SK-N-SH treated with all-trans-retinoic acid at 6 μM for 48 hours (cell line): Measurements from ENCODE around the gene ALDH3A1.

Source experiments
- ATAC-seq: fragments of 200-7000 bp; cut with Tn5 transposase; 3 replicates; pipeline ENCODE4 v1.9.1; 2020; ENCODE audit warnings: mild to moderate bottlenecking, moderate library complexity
- ARNTL ChIP-seq: fragments of 450-650 bp; formaldehyde crosslinking; IDR thresholded peaks from 2 replicates; pipeline ENCODE4 v1.5.0; 2020; ENCODE audit warnings: low read depth, mild to moderate bottlenecking, moderate library complexity, borderline replicate concordance
- CSDC2 ChIP-seq: fragments of 250-450 bp; sonication (Bioruptor Pico); IDR thresholded peaks from 2 replicates; pipeline ENCODE4 v1.5.0; 2020; ENCODE audit warnings: mild to moderate bottlenecking, moderate library complexity
- CSRNP3 ChIP-seq: fragments of 250-450 bp; sonication (Bioruptor Pico); IDR thresholded peaks from 2 replicates; pipeline ENCODE4 v1.5.1; 2021; ENCODE audit warnings: mild to moderate bottlenecking, moderate library complexity
- ESRRG ChIP-seq: fragments of 250-450 bp; sonication (Bioruptor Pico); IDR thresholded peaks from 2 replicates; pipeline ENCODE4 v1.6.1; 2021; ENCODE audit warnings: mild to moderate bottlenecking
- GLIS3 ChIP-seq: fragments of 250-450 bp; sonication (Bioruptor Pico); IDR thresholded peaks from 2 replicates; pipeline ENCODE4 v1.5.0; 2020; ENCODE audit warnings: mild to moderate bottlenecking, moderate library complexity
- ISL1 ChIP-seq: fragments of 250-450 bp; sonication (Bioruptor Pico); IDR thresholded peaks from 2 replicates; pipeline ENCODE4 v2.1.2; 2022; ENCODE audit warnings: mild to moderate bottlenecking, moderate library complexity
- OSR1 ChIP-seq: fragments of 250-450 bp; sonication (Bioruptor Pico); IDR thresholded peaks from 2 replicates; pipeline ENCODE4 v1.8.0; 2022; ENCODE audit warnings: moderate library complexity, mild to moderate bottlenecking, inconsistent platforms
- PATZ1 ChIP-seq: fragments of 250-450 bp; sonication (Bioruptor Pico); IDR thresholded peaks from 2 replicates; pipeline ENCODE4 v1.8.0; 2020; ENCODE audit warnings: mild to moderate bottlenecking, moderate library complexity, borderline replicate concordance
- RARB ChIP-seq: fragments of 250-450 bp; sonication (Bioruptor Pico); IDR thresholded peaks from 2 replicates; pipeline ENCODE4 v1.8.0; 2021; ENCODE audit warnings: mild to moderate bottlenecking, moderate library complexity
- SNAI2 ChIP-seq: fragments of 250-450 bp; sonication (Bioruptor Pico); IDR thresholded peaks from 2 replicates; pipeline ENCODE4 v1.5.0; 2020; ENCODE audit warnings: mild to moderate bottlenecking, moderate library complexity
- TCF4 ChIP-seq: fragments of 250-450 bp; sonication (Bioruptor Pico); IDR thresholded peaks from 2 replicates; pipeline ENCODE4 v1.8.0; 2021; ENCODE audit warnings: mild to moderate bottlenecking, moderate library complexity, borderline replicate concordance
- TOX ChIP-seq: fragments of 250-450 bp; sonication (Bioruptor Pico); IDR thresholded peaks from 2 replicates; pipeline ENCODE4 v1.8.0; 2021; ENCODE audit warnings: mild to moderate bottlenecking, moderate library complexity, borderline replicate concordance
- TSHZ2 ChIP-seq: fragments of 250-450 bp; sonication (Bioruptor Pico); IDR thresholded peaks from 2 replicates; pipeline ENCODE4 v1.5.0; 2020; ENCODE audit warnings: mild to moderate bottlenecking, moderate library complexity
- ZC3H10 ChIP-seq: fragments of 250-450 bp; sonication (Bioruptor Pico); IDR thresholded peaks from 2 replicates; pipeline ENCODE4 v1.5.1; 2021; ENCODE audit warnings: mild to moderate bottlenecking, moderate library complexity
- ZFP3 ChIP-seq: fragments of 250-450 bp; sonication (Bioruptor Pico); IDR thresholded peaks from 2 replicates; pipeline ENCODE4 v1.5.0; 2020; ENCODE audit warnings: mild to moderate bottlenecking, moderate library complexity
- ZFP30 ChIP-seq: fragments of 450-650 bp; formaldehyde crosslinking; IDR thresholded peaks from 2 replicates; pipeline ENCODE4 v1.5.0; 2022; ENCODE audit warnings: mild to moderate bottlenecking, moderate library complexity
- ZNF565 ChIP-seq: fragments of 450-650 bp; formaldehyde crosslinking; conservative IDR thresholded peaks from 2 replicates; pipeline ENCODE4 v1.5.0; 2020; ENCODE audit warnings: low read depth, mild to moderate bottlenecking, moderate library complexity
- ZNF70 ChIP-seq: fragments of 450-650 bp; formaldehyde crosslinking; IDR thresholded peaks from 2 replicates; pipeline ENCODE4 v1.5.0; 2020; ENCODE audit warnings: mild to moderate bottlenecking, moderate library complexity
- ZNF8 ChIP-seq: fragments of 450-650 bp; formaldehyde crosslinking; IDR thresholded peaks from 2 replicates; pipeline ENCODE4 v1.5.0; 2020; ENCODE audit warnings: mild to moderate bottlenecking, moderate library complexity
- TF ChIP-seq, protein P1 (sequence below): fragments of 250-450 bp; sonication (Bioruptor Pico); IDR thresholded peaks from 2 replicates; pipeline ENCODE4 v1.5.1; 2020; ENCODE audit warnings: low read depth, mild to moderate bottlenecking, moderate library complexity

Gene ALDH3A1

DNA sequence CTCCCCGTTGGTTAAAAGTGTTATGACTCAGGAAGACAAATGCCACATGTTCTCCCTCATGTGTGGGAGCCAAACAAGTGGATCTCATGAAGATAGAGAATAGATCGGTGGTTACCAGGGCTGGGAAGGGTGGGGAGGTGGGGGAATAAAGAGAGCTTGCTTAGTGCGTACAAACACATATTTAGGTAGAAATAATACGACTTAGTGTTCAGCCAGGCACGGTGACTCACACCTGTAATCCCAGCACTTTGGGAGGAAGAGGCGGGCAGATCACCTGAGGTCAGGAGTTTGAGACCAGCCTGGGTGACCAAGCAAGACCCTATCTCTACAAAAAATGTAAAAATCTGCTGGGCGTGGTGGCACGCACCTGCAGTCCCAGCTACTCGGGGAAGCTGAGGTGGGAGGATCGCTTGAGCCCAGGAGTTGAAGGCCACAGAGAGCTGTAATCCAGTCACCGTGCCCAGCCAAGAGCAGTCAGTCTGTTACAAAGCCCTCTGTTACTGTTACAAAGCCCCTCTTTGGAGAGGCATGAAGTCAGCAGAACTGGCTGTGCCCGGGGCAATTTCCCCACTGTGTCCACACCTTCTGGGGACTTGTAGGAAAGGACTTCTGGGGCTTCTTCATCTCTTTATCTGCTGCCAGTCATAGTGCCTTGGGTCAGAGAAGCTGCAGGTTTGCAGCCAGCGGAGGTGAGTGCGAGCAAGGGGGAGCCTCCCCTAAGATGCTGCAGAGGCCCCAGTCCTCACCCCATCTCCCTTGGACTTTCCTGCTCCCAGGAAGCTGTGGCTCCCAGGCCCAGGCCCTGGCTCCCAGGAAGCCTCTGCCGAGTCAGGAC is 4.3 kb upstream of the ALDH3A1 start:
- no peak; the same call in 2 of the 3 replicates for ATAC-seq
- TF ChIP-seq TOX = no peak
- TF ChIP-seq CSRNP3 (CRISPR knock-in tag) = no peak
- TF ChIP-seq ZFP3 (CRISPR knock-in tag) = no peak
- no peak for TF ChIP-seq SNAI2 (CRISPR knock-in tag)
- TF ChIP-seq, protein P1, sequence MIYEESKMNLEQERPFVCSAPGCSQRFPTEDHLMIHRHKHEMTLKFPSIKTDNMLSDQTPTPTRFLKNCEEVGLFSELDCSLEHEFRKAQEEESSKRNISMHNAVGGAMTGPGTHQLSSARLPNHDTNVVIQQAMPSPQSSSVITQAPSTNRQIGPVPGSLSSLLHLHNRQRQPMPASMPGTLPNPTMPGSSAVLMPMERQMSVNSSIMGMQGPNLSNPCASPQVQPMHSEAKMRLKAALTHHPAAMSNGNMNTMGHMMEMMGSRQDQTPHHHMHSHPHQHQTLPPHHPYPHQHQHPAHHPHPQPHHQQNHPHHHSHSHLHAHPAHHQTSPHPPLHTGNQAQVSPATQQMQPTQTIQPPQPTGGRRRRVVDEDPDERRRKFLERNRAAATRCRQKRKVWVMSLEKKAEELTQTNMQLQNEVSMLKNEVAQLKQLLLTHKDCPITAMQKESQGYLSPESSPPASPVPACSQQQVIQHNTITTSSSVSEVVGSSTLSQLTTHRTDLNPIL (CRISPR knock-in tag) = no peak
- TF ChIP-seq ZC3H10 = no peak
- TF ChIP-seq OSR1 = no peak
- TF ChIP-seq TCF4 (CRISPR knock-in tag) = no peak
- no peak for TF ChIP-seq ISL1 (CRISPR knock-in tag)
- no peak for TF ChIP-seq RARB (CRISPR knock-in tag)
- TF ChIP-seq ZFP30 (CRISPR knock-in tag) = no peak
- TF ChIP-seq ZNF565 (CRISPR knock-in tag) = no peak
- TF ChIP-seq PATZ1 (CRISPR knock-in tag) = no peak

- TF ChIP-seq, protein P1 (CRISPR knock-in tag) = no peak
- TF ChIP-seq CSDC2 = no peak
- TF ChIP-seq TSHZ2 (CRISPR knock-in tag) = no peak
- TF ChIP-seq TOX = no peak
- TF ChIP-seq ISL1 (CRISPR knock-in tag) = no peak
- TF ChIP-seq ZNF70 = no peak
- TF ChIP-seq OSR1 = no peak
- TF ChIP-seq GLIS3 (CRISPR knock-in tag) = no peak
- TF ChIP-seq ESRRG (CRISPR knock-in tag) = no peak
- no peak for TF ChIP-seq SNAI2 (CRISPR knock-in tag)
- no peak for TF ChIP-seq ZNF8 (CRISPR knock-in tag)
- TF ChIP-seq ZNF565 (CRISPR knock-in tag) = no peak
- TF ChIP-seq TCF4 (CRISPR knock-in tag) = no peak
- TF ChIP-seq ZFP30 (CRISPR knock-in tag) = no peak
- no peak for TF ChIP-seq CSRNP3 (CRISPR knock-in tag)
- TF ChIP-seq ARNTL (CRISPR knock-in tag) = no peak
- ATAC-seq = no peak
These were observed 2.7 kb upstream of the ALDH3A1 start for GRCh38 chr17:19750835-19751234.
